HUDEP-2 (cell line): Measurements from ENCODE around the gene SHC3.
A peak's percentile ranks its signal among the peaks of the same experiment; 100 is the strongest.

Experiments
- DNase-seq, 76 experiments: peaks; one replicate each; lab custom pipeline; 2025; ENCODE audit not compliant: unreplicated experiment in 76 of 76; lab: John Stamatoyannopoulos, UW

Gene SHC3

GRCh38 chr9:89059925-89060506, 118.6 kb downstream of the SHC3 start:
- no peak for DNase-seq

- no peak for DNase-seq
Measured at GRCh38 chr9:89058906-89059305, 119.7 kb downstream of the SHC3 start.

GRCh38 chr9:89054865-89055495, 123.6 kb downstream of the SHC3 start:
- DNase-seq = no peak

- DNase-seq = no peak
Measured at GRCh38 chr9:89053301-89053700, 125.3 kb downstream of the SHC3 start.

GRCh38 chr9:89052470-89053097, 126.0 kb downstream of the SHC3 start:
- DNase-seq = peak in 74 of 76 experiments; percentile 64 to 99 (median 89)

GRCh38 chr9:89051421-89052025, 127.1 kb downstream of the SHC3 start:
- no peak for DNase-seq

- no peak for DNase-seq
Measured at GRCh38 chr9:89049646-89050045, 129.0 kb downstream of the SHC3 start.

- no peak for DNase-seq
Measured at GRCh38 chr9:89048616-89049015, 130.0 kb downstream of the SHC3 start.

- no peak for DNase-seq
Measured at GRCh38 chr9:89047667-89048066, 131.0 kb downstream of the SHC3 start.

- DNase-seq = no peak
Measured at GRCh38 chr9:89046832-89047231, 131.8 kb downstream of the SHC3 start.

- DNase-seq = no peak
Measured at GRCh38 chr9:89044881-89045280, 133.7 kb downstream of the SHC3 start.

GRCh38 chr9:89044104-89044503, 134.5 kb downstream of the SHC3 start:
- no peak for DNase-seq

GRCh38 chr9:89042984-89043383, 135.6 kb downstream of the SHC3 start:
- no peak for DNase-seq

GRCh38 chr9:89039664-89040063, 139.0 kb downstream of the SHC3 start:
- DNase-seq = no peak

- DNase-seq = no peak
Measured at GRCh38 chr9:89039104-89039465, 139.5 kb downstream of the SHC3 start.

- no peak for DNase-seq
Measured at GRCh38 chr9:89038382-89039103, 140.1 kb downstream of the SHC3 start.

GRCh38 chr9:89037891-89038290, 140.7 kb downstream of the SHC3 start:
- DNase-seq = no peak

GRCh38 chr9:89037346-89037745, 141.3 kb downstream of the SHC3 start:
- no peak for DNase-seq

- no peak for DNase-seq
Measured at GRCh38 chr9:89036891-89037290, 141.7 kb downstream of the SHC3 start.

- DNase-seq = peak in 9 of 76 experiments; percentile 10 to 39 (median 26)
Measured at GRCh38 chr9:89036383-89036782, 142.2 kb downstream of the SHC3 start.

- no peak for DNase-seq
Measured at GRCh38 chr9:89032661-89033060, 146.0 kb downstream of the SHC3 start.
